ENCODE data around the gene GARNL3. TPM values are rescaled to one million over a fixed set of nuclear protein-coding genes. Genes with fewer than 3 reads are reported as not detected.

Gene GARNL3
- total and polyA plus RNA-seq, 2 of the 13 experiments (the other 11 are each of a cell fraction or from before 2014, with no cell fraction given) = 3.9 to 11.0 TPM

DNA sequence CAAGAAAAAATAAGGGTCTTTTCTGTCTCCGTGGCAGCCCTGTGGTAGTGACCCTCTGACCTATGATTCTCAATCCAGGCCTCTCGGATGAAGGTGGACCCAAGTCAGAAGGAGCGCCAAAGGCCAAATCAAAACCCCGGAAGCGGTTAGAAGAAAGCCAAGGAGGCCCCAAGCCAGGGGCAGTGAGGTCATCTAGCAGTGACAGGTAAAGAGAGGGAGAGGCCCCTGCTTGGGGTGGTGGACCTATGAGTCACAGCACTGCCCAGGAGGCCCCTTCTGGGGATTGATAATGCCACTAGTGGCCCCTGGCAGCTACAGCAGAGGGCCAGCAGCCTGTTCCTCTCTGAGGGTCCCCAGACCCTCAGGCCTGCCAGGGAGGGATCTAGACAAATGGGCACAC lies 126.0 kb downstream of the GARNL3 start (continued):
- no peak for TF ChIP-seq ZNF879 (CRISPR knock-in tag; IDR thresholded peaks at IDR 0.05)
- TF ChIP-seq KDM4B (CRISPR knock-in tag; IDR thresholded peaks at IDR 0.05) = no peak; the same call in 1 of the 2 replicates
- peak; percentile 93 for TF ChIP-seq ZBTB7B (CRISPR knock-in tag; IDR thresholded peaks at IDR 0.05)
- TF ChIP-seq ZNF136 (CRISPR knock-in tag; IDR thresholded peaks at IDR 0.05; ENCODE audit: low read depth) = no peak
- TF ChIP-seq ZNF451 (CRISPR knock-in tag; IDR thresholded peaks at IDR 0.05) = no peak
- TF ChIP-seq ONECUT2 (CRISPR knock-in tag; IDR thresholded peaks at IDR 0.05) = no peak
- TF ChIP-seq, protein P1, sequence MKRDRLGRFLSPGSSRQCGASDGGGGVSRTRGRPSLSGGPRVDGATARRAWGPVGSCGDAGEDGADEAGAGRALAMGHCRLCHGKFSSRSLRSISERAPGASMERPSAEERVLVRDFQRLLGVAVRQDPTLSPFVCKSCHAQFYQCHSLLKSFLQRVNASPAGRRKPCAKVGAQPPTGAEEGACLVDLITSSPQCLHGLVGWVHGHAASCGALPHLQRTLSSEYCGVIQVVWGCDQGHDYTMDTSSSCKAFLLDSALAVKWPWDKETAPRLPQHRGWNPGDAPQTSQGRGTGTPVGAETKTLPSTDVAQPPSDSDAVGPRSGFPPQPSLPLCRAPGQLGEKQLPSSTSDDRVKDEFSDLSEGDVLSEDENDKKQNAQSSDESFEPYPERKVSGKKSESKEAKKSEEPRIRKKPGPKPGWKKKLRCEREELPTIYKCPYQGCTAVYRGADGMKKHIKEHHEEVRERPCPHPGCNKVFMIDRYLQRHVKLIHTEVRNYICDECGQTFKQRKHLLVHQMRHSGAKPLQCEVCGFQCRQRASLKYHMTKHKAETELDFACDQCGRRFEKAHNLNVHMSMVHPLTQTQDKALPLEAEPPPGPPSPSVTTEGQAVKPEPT (CRISPR knock-in tag; IDR thresholded peaks at IDR 0.05; ENCODE audit: low read depth) = no peak
- TF ChIP-seq HES4 (CRISPR knock-in tag; IDR thresholded peaks at IDR 0.05; ENCODE audit: borderline replicate concordance) = no peak
- no peak for TF ChIP-seq SOX6 (IDR thresholded peaks at IDR 0.05)
- peak; percentile 89 for TF ChIP-seq SOX6 (CRISPR knock-in tag; IDR thresholded peaks at IDR 0.05)
- 0 out of 2 replicates have a peak, but pooled peaks have one; percentile 40 for TF ChIP-seq TSC22D2 (CRISPR knock-in tag; IDR thresholded peaks at IDR 0.05; ENCODE audit: borderline replicate concordance)
- peak; percentile 74; the same call in 1 of the 2 replicates for TF ChIP-seq SOX5 (CRISPR knock-in tag; IDR thresholded peaks at IDR 0.05; ENCODE audit: borderline replicate concordance)
- TF ChIP-seq EZH2 (conservative IDR thresholded peaks at IDR 0.05; ENCODE audit: low read depth, low read length) = no peak
- no peak for TF ChIP-seq ZNF709 (CRISPR knock-in tag; IDR thresholded peaks at IDR 0.05)
- TF ChIP-seq AGO1 (IDR thresholded peaks at IDR 0.05; ENCODE audit: low read depth, low read length, poor library complexity, severe bottlenecking) = no peak
- no peak for TF ChIP-seq ATM (IDR thresholded peaks at IDR 0.05; ENCODE audit: borderline replicate concordance)
- no peak for TF ChIP-seq ZNF766 (CRISPR knock-in tag; IDR thresholded peaks at IDR 0.05; ENCODE audit: borderline replicate concordance)
- TF ChIP-seq ZNF333 (CRISPR knock-in tag; IDR thresholded peaks at IDR 0.05; ENCODE audit: borderline replicate concordance) = no peak
- peak; percentile 38; the same call in 1 of the 2 replicates for TF ChIP-seq KMT2B (CRISPR knock-in tag; IDR thresholded peaks at IDR 0.05)
- TF ChIP-seq ZBTB42 (CRISPR knock-in tag; IDR thresholded peaks at IDR 0.05) = no peak
- TF ChIP-seq, protein P2, sequence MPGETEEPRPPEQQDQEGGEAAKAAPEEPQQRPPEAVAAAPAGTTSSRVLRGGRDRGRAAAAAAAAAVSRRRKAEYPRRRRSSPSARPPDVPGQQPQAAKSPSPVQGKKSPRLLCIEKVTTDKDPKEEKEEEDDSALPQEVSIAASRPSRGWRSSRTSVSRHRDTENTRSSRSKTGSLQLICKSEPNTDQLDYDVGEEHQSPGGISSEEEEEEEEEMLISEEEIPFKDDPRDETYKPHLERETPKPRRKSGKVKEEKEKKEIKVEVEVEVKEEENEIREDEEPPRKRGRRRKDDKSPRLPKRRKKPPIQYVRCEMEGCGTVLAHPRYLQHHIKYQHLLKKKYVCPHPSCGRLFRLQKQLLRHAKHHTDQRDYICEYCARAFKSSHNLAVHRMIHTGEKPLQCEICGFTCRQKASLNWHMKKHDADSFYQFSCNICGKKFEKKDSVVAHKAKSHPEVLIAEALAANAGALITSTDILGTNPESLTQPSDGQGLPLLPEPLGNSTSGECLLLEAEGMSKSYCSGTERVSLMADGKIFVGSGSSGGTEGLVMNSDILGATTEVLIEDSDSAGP (CRISPR knock-in tag; IDR thresholded peaks at IDR 0.05; ENCODE audit: borderline replicate concordance) = peak; percentile 51; the same call in 1 of the 2 replicates
- TF ChIP-seq, protein P3, sequence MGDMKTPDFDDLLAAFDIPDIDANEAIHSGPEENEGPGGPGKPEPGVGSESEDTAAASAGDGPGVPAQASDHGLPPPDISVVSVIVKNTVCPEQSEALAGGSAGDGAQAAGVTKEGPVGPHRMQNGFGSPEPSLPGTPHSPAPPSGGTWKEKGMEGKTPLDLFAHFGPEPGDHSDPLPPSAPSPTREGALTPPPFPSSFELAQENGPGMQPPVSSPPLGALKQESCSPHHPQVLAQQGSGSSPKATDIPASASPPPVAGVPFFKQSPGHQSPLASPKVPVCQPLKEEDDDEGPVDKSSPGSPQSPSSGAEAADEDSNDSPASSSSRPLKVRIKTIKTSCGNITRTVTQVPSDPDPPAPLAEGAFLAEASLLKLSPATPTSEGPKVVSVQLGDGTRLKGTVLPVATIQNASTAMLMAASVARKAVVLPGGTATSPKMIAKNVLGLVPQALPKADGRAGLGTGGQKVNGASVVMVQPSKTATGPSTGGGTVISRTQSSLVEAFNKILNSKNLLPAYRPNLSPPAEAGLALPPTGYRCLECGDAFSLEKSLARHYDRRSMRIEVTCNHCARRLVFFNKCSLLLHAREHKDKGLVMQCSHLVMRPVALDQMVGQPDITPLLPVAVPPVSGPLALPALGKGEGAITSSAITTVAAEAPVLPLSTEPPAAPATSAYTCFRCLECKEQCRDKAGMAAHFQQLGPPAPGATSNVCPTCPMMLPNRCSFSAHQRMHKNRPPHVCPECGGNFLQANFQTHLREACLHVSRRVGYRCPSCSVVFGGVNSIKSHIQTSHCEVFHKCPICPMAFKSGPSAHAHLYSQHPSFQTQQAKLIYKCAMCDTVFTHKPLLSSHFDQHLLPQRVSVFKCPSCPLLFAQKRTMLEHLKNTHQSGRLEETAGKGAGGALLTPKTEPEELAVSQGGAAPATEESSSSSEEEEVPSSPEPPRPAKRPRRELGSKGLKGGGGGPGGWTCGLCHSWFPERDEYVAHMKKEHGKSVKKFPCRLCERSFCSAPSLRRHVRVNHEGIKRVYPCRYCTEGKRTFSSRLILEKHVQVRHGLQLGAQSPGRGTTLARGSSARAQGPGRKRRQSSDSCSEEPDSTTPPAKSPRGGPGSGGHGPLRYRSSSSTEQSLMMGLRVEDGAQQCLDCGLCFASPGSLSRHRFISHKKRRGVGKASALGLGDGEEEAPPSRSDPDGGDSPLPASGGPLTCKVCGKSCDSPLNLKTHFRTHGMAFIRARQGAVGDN (CRISPR knock-in tag; IDR thresholded peaks at IDR 0.05) = peak; percentile 76
- no peak for TF ChIP-seq ZNF569 (CRISPR knock-in tag; IDR thresholded peaks at IDR 0.05; ENCODE audit: borderline replicate concordance)
- TF ChIP-seq EHMT2 (IDR thresholded peaks at IDR 0.05; ENCODE audit: borderline replicate concordance, low read depth, low read length) = peak; percentile 23; the same call in 1 of the 2 replicates
- TF ChIP-seq GATAD2A (CRISPR knock-in tag; IDR thresholded peaks at IDR 0.05) = peak; percentile 98
- peak; percentile 57; the same call in 1 of the 2 replicates for TF ChIP-seq SPEN (CRISPR knock-in tag; IDR thresholded peaks at IDR 0.05; ENCODE audit: low read depth)
